ENCODE measurements around the gene ZMYM3.

Gene ZMYM3

DNA sequence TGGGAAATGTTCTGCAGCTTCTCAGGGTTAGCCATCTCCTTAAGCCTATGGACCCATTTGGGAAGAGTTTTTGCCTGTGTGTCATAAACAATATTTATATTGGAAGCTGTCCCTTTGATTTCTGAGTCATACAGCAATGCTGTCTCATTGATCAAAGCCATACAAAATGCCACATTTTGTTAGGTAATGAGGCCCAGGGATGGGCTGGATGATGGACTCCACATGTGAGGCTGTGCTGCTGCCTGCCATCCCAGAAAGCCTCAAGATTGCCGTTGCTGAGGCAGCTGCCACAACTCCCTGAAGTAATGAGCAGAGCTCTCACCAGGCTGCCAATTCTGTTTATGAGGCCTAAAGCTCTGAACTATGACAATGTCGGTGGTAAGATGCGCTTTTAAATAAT, 43.1 kb downstream of the ZMYM3 start:
- DNase-seq, result no peak

DNA sequence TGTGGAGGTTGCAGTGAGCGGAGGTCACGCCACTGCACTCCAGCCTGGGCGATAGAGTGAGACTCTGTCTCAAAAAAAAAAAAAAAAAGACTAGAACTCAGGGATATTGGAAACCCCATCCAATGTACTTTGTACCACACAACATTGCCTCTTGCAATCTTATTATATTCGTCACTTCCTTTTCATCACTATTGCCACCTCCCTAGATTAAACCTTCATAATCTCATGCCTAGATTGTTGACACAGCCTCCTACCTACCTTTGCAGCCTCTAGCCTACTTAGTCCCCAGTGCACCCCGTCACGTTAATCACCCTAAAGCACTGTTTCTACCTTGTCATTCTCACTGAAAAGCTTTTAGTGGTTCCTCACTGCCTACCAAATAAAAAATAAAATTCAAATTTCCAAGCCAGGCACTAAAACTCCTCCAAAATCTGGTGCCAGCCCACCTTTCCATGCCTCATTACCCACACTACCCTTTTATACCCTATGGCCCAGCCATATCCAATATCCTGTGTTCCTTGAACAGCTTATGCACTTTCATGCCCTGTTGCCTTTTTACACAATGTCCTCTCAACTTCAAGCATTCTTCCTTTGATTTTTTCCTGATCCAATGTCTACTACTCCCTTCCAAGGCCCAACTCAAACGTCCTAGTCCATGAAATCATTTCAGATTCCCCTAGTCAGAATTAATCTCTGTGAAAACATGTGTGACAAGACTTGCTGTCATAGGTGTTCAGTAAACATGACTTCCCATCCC, 54.5 kb downstream of the ZMYM3 start:
- no peak for DNase-seq

DNA sequence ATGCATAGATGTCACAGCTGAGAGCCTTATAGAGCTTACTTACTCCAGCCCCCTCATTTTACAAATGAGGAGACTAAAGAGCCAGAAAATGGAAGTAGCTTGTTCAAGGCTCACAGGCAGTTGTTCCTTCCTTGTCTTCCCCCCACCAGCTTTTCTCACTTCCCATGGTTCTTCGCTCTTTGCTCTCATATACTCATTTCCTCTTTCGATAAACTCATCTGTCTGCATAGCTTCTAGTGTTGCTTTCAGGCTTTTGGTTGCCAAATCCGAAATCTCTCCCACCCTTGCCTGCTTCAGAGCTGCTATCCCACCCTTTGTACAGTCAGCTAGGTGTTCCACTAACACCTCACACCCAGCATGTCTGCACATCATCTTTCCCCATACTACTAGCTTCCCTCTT, 55.9 kb downstream of the ZMYM3 start:
- peak; percentile 27 to 28 for DNase-seq

DNA sequence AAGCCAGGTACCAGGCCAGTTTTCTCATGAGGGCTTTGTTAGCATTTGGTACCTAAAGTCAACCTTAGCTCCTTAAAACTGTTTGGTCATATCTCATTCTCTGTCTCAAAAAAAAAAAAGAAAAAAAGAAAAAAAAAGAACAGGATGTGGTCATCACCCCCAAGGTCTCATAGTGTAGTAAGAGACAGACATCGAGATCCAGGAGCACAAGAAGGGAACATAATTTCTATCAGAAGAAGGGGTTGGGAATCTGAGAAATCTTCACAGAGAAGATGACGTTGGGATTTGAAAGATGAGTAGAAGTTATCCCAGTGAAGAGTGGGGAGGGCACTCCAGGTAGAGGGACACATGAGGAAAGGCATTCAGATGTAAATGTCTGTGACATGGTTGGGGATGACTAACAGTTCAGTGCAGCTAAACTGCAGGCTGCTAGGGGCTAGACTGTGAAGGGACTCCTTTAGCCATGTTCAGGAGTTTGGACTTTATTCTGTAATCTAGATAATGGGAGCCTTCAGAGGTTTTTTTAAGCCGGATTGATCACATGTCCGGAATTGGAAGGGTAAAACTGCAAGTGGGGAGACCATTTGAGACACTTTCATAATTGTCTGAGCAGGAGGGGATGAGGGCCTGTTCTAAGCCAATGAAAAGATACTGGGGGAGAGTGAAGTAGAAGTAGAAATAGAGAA, 57.8 kb downstream of the ZMYM3 start:
- peak; percentile 34 to 44 for DNase-seq

DNA sequence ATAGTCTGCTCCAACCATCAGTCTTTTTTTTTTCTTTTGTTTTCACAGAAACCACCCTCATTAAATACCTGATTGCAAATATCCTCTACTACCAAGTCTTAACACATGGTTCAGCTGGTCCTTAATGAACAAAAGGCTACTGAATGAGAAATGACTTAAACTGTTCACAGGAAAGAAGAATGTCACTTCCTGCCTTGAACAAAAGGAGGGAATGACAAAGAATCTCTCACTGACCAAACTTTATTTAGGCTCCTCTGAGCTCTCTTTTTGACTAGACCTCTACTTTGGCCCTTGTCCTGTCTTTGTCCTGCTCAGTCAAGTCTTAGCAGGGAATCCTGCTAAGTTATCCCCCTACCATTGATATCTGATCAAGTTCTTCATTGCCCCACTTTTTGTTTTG, 62.7 kb downstream of the ZMYM3 start:
- no peak for DNase-seq

Measured in activated T-cell treated with anti-CD3 and anti-CD28 coated beads, Interleukin-2, amount 50 U/mL, for 48 hours (primary cell).